Measurements from ENCODE around the gene PAPOLA.

The PAPOLA gene

GRCh38 chr14:96484399-96484798 lies 17.8 kb upstream of the PAPOLA start:
- DNase-seq (ENCODE audit: low read depth), result no peak
- no peak overlapping the region for H3K4me3 ChIP-seq (replicated peaks; ENCODE audit: low read depth, low read length)
- no peak for TF ChIP-seq CTCF (IDR thresholded peaks at IDR 0.05; ENCODE audit: low read length, missing control alignments)

- DNase-seq (ENCODE audit: low read depth), result no peak
- no peak for TF ChIP-seq CTCF (IDR thresholded peaks at IDR 0.05; ENCODE audit: low read length, missing control alignments)
- H3K4me3 ChIP-seq (replicated peaks; ENCODE audit: low read depth, low read length), result no peak overlapping the region
Measured at GRCh38 chr14:96486705-96487104, 15.5 kb upstream of the PAPOLA start.

GRCh38 chr14:96489327-96489726 lies 12.9 kb upstream of the PAPOLA start:
- DNase-seq (ENCODE audit: low read depth), result no peak
- no peak for TF ChIP-seq CTCF (IDR thresholded peaks at IDR 0.05; ENCODE audit: low read length, missing control alignments)
- H3K4me3 ChIP-seq (replicated peaks; ENCODE audit: low read depth, low read length), result no peak overlapping the region

GRCh38 chr14:96493178-96493577 lies 9.0 kb upstream of the PAPOLA start:
- no peak for TF ChIP-seq CTCF (IDR thresholded peaks at IDR 0.05; ENCODE audit: low read length, missing control alignments)
- no peak overlapping the region for H3K4me3 ChIP-seq (replicated peaks; ENCODE audit: low read depth, low read length)
- DNase-seq (ENCODE audit: low read depth), result no peak

GRCh38 chr14:96494331-96494730 lies 7.9 kb upstream of the PAPOLA start:
- TF ChIP-seq CTCF (IDR thresholded peaks at IDR 0.05; ENCODE audit: low read length, missing control alignments), result no peak
- no peak for DNase-seq (ENCODE audit: low read depth)
- H3K4me3 ChIP-seq (replicated peaks; ENCODE audit: low read depth, low read length), result no peak overlapping the region

GRCh38 chr14:96497087-96497486 lies 5.1 kb upstream of the PAPOLA start:
- TF ChIP-seq CTCF (IDR thresholded peaks at IDR 0.05; ENCODE audit: low read length, missing control alignments), result no peak
- H3K4me3 ChIP-seq (replicated peaks; ENCODE audit: low read depth, low read length), result no peak overlapping the region

GRCh38 chr14:96497586-96497985 lies 4.6 kb upstream of the PAPOLA start:
- H3K4me3 ChIP-seq (replicated peaks; ENCODE audit: low read depth, low read length), result no peak overlapping the region
- no peak for TF ChIP-seq CTCF (IDR thresholded peaks at IDR 0.05; ENCODE audit: low read length, missing control alignments)
- no peak for DNase-seq (ENCODE audit: low read depth)

More at GRCh38 chr14:96497087-96497486, 5.1 kb upstream of the PAPOLA start:
- DNase-seq (ENCODE audit: low read depth), result no peak
